GM21619 (cell line): Measurements from ENCODE around the gene SMPD4.
"Not testable (repeated sequence)": the region's sequence is repeated elsewhere in the genome, so short reads cannot be mapped to it uniquely, and the experiment has no call there.

ENCODE experiments used
- ATAC-seq: cut with Tn5 transposase; IDR thresholded peaks from one replicate; pipeline ENCODE4 v1.9.1; 2021; ENCODE audit not compliant: unreplicated experiment

SMPD4 gene

DNA sequence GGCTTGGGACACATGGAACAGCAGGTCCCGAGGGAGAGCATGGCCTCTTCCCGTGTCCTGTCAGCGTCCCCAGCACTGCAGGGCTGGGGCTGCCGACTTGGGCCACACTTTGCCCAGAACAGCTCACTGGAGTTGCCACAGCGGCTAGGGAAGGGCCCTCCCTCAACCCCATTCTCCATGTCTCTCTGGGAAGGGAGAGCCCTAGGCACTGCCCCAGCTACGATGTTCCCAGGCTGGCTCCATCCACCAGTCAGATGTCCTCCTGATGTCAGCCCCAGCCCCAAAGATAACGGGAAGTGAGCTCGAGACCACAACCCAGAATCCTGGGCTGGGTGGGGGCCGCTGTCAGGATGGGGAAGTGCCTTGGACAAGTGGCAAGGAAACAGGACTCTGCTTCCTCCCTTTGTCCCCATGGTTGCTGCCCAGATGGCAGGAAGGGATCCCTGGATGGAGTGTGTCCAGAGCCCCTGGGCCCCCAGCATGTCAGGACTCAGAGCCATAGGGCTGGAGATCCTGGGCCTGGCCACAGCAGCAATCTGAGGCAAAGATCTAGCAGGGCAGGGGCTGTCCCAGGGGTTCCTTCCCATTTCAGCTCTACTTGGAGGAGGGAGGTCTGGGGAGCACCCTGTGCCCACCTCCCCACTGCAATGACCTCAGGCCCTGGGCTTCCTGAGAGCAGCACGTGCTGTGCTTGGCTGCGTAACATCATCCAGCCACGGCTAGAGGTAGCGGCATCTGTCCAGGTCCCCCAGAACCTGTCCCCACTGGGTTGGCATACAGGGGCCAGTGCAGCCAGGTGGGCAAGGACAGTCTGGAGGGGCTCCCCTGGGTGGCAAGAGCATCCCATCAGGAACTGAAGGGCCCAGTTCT lies 38.8 kb downstream of the SMPD4 start:
- not testable (repeated sequence) for ATAC-seq

- ATAC-seq, result not testable (repeated sequence)
These were observed 39.6 kb downstream of the SMPD4 start for GRCh38 chr2:130141645-130142370.

DNA sequence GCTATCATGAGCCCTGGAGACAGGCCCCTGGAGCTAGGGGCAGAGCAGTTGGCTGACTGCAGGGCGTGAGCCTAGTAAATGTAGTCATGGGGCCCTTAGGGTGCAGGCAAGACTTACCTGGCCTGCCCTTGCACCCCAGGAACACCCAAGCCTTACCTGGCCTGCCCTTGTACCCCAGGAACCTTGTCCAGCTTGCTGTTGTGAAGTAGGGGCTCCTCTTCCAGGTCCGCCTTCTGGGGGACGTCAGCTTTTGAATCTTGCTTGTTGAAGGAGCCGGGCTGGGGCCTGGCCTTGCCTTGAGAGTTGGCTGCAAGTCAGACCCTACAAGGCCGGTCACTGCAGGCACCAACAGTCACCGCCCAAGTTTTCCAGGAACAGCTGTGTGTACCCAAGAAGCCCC lies 40.4 kb downstream of the SMPD4 start:
- ATAC-seq, result not testable (repeated sequence)

DNA sequence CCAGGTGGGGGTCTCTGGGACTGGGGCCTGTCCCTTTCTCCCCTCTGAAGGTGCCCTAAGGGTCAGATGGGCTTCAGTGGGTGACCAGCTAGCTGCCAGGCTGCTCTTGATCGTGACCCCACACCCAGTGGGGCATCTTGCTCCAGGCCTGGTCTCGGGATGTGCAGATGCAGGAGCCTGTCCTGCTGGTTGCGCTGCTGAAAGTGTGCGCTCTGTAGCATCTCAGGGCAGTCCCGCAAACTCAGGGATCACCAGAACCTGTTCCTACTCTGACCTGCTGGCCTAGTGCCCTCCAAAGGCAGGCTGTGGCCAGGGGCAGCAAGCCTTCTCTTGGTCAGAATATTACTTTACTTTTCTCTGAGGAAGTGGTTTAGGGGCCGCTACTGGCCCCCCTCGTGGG lies 40.9 kb downstream of the SMPD4 start:
- ATAC-seq, result not testable (repeated sequence)

GRCh38 chr2:130139331-130140280 lies 41.8 kb downstream of the SMPD4 start:
- ATAC-seq, result not testable (repeated sequence)

DNA sequence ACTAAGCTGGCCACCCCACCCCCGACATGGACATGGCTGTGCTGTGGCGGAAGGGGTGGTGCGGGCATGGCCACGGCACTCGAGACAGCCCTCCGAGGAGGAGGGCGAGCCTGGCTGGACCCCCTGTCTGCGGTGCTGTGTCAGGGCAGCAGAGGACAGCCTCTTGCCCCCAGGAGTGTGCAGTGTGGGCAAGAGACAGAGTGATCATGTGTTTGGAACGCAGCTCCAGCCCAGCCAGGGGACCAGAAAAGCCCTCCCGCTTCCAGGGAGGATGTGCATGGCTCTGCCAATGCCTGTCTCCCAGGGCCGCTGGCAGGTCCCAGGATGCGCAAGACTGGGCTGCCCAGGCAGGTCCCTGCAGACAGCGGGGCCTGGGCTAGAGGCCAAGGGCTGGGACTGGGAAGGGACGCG lies 42.6 kb downstream of the SMPD4 start:
- ATAC-seq, result not testable (repeated sequence)

GRCh38 chr2:130138326-130138725 lies 43.1 kb downstream of the SMPD4 start:
- not testable (repeated sequence) for ATAC-seq

DNA sequence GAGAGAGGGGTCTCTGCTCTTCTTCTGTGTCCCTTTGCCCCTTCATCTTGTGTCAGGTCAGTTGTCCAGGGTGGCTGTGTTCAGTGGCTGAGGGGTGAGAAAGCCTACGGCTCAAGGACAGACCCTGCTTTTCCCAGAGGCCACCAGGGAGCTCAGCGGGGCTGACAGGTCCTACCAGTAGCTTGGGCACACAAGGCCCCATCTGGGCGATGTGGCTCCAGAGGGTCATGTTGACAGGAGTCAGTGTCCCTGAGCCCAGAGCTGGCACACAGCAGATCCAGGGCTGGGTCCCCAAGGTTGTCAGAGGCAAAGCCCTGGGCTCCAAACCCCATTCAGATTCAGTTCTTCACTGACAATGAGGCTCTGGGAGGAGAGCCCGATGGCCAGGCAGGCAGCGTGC lies 44.3 kb downstream of the SMPD4 start:
- not testable (repeated sequence) for ATAC-seq

DNA sequence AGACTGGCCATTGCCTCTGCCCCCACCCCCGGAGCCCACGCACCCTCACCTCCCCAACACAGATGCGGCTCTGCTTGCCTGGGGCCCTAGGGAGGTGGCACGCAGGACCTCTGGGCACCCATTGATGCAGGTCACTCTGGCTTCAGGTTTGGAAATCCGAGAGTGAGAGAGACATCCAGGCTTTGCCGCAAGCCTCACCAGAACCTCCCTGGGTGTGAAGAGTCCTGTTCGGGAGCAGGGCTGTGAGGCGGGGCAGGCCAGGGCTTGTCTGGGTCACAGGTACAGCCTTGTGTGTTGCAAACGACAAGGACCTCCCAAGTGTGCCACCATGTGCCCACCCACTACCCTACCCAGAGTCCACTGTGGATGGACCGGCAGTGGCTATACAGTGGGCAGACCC lies 44.9 kb downstream of the SMPD4 start:
- not testable (repeated sequence) for ATAC-seq

- ATAC-seq, result no peak
These were observed 45.5 kb downstream of the SMPD4 start for GRCh38 chr2:130135692-130136541.

GRCh38 chr2:130129120-130129829 lies 52.1 kb downstream of the SMPD4 start, which contains the start of gene POTEF:
POTEF (minus strand) TSS chr2:130129222; CDS start chr2:130120515, 8,707 bp downstream.
- ATAC-seq, result not testable (repeated sequence)

GRCh38 chr2:130128464-130128863 lies 52.9 kb downstream of the SMPD4 start:
- ATAC-seq, result not testable (repeated sequence)

GRCh38 chr2:130127726-130128125 lies 53.7 kb downstream of the SMPD4 start:
- not testable (repeated sequence) for ATAC-seq

DNA sequence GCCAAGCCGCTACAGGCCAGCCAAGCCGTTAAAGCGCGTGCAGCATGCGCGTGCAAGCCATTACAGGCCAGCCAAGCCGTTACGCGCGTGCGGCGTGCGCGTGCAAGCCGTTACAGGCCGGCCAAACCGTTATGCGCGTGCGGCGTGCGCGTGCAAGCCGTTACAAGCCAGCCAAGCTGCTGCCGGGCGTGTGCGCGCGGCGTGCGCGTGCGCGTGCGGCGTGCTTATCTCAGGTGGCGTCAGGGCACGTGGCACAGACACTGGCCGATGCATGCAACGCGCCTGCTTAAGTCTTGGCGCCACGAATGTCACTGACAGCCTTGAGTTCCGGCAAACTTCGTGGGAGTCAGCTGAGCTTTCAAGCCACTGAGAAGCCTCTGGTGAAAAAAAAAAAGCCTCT lies 60.5 kb downstream of the SMPD4 start:
- not testable (repeated sequence) for ATAC-seq

GRCh38 chr2:130102597-130103363 lies 78.6 kb downstream of the SMPD4 start:
- not testable (repeated sequence) for ATAC-seq
